ENCODE data around the gene IMMP2L.
"Not testable (repeated sequence)": the region's sequence is repeated elsewhere in the genome, so short reads cannot be mapped to it uniquely, and the experiment has no call there.

Gene IMMP2L

DNA sequence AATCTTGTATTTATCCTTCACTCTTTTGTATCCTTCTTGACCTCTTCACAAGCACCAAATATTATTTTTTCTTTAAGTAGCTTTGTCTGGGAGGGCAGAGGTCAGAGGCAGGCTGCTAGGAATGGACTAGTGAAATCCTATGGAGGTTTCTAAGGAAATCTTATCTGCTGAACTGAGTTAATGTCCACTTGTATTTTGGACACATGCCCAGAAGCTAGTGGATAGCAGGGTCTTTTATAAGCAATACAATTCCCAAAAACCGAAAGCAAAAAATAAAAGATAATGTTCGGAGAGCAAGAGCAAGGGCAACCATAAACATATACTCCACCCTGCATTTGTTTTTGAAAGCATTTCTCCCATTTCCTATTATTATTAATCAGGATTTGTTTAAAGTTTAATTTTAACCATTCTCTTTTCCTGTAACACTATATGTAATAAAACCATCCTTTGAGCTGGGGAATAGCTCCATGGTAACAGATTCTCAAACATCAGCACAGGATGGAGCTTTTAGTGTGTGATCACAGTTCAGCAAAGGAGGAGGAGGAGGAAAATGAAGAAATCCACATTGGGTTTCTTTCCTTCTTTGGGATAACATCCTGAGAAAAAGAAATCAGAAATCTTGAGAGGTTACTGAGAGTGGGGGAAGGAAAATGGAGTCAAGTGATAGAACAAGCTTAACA lies 799.6 kb downstream of the IMMP2L start:
- peak; percentile 16 for DNase-seq

DNA sequence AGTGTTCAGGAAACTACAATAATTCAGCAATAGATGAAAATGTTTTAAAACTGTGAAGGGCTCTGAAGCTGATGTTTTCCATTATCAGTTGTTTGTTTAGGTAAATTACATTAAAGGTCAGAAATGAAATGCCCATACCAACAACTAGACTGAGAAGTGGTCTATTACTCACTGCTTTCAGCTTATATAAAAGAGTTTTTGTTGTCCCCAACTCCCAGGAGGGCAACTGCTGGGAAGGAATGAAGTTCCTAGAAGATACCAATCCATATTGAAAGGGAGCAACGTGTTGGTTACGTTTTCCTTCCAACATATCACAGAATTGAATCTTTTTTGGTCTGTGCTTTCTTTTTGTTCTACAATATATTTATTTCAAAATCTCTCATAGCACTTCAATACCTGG lies 802.0 kb downstream of the IMMP2L start:
- no peak for DNase-seq

DNA sequence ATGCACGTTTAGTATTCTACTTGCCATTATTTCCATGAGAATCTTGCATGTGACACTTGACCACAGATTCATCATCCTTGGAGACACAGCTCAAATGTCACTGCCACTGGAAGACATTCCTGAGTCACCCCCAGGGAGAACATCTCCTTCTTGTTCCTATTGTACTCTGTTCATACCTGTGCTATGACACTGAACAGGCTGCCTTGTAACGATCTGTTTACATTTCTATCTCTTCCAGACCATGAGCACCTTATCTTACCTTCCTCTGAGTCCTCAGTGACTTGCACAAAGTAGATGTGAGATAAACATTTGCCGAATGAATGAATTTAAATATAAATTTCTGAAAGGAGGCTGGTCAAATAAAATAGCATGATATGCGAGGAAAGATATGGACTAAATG lies 803.2 kb downstream of the IMMP2L start:
- DNase-seq, result no peak

DNA sequence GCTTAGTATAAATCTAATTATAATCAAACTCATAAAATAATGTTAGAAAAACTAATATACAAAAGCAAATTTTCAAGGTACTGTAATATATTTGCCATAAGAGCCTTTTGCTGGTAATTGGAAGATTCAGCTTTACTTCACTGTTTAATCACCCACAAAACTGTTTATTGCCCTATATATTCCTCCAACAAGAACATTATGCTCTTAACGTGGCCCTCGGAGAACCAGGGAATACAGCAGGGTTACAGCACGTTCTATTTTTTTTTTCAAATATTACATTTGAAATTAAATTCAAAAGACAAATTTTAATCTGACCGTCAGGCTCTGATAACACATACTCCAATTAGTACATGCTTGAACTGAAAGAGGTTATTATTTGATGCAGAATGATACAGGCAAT lies 807.6 kb downstream of the IMMP2L start:
- DNase-seq, result no peak

DNA sequence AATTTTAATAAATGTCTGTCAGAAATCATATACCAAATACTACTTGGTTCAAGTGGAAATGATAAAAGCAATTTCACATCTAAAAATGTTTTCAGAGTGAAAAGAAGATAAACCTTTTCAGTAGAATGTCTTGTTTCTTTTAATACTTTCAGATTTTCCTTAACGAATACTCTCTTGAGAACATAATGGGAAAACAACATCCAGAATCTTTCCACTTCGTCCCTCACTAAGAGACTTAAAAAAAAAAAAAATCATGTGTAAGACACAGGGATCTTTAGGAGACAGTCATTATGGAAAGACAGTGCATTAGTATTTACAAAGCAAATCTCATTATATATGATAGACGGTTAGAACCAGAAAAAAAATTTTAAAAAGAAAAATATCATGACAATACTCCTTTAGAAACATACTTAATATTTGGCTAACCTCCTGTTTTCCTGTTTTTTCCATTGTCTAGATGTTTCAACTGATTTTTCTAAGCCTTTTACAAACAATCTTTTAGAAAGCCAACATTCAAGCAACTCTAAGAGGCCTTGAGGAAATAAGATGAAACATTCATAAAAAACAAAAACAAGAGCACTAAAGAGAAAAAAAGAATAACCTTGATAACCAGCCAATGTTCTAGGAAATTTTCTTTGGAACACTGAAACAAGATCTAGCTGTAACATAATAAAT lies 811.2 kb downstream of the IMMP2L start:
- DNase-seq, result no peak

DNA sequence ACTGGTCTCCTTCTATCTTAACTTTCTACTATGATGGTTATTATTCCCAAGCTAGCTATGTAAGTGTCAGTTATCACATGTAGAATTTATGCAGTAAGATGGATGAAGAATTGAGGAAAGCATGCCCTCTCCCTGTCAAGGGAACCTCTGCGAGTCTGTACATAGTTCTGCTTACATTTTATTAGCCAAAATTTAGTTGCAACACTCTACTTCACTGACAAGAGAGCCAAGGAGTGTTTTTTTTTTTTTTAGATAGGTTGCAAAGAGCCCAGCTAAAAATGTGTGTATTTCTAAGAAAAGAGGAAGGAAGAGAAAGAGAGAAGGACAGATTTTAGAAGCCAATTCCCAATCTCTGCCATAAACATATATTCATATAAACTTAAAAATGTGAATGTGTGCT lies 829.1 kb downstream of the IMMP2L start:
- DNase-seq, result no peak

DNA sequence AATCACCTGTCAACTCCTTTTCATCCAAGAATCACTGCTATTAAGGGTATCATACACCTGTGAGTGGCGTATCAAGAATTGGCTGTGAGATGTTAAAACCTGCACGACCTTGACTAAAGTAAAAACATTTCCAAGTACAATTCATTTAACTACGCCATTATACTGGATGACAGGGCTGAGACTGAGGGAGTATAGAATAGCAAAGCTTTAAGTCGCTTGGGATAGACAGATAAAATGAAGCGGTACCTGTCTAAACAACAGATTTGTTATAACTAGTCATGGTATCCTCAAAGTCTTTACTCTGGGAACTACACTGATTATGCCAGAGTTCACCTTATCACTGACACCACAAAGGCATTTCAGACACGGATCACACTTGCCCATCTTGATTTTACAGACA lies 837.5 kb downstream of the IMMP2L start:
- DNase-seq, result no peak

DNA sequence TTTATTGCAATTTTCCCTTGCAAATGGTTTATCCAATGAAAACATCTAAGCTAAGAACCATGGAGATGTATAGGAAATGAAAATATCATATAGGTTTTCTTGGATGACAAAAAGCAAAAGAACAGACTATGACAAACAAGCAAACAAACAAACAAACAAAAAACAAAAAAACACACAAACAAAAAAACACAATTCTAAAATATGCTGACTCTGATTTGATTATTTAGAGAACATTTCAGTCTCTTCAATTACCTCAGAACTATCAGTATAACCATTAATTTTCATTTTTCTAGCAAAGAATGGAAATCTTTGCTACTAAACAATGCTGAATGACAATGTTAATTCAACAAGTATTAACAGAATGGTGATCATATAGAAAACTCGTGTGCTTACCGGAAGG lies 840.9 kb downstream of the IMMP2L start:
- no peak for DNase-seq

DNA sequence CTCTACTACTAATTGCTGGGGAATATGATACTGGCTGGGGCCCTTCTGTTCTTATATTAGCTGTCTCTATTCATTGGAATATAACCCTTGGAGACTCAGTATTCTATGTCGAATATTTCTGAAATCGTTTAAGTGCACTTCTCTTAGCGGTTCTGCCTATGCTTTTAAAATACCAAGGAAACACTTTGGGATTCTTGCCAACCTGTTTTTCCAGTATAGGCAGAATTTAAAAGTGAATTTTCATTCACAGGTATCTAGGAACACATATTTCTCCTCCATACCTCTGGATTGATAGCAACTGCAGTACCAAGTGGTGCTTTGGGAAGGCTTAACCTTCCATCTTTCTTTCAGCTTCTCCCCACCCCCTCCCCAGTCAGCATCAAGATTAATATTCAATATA lies 841.7 kb downstream of the IMMP2L start:
- DNase-seq, result no peak

DNA sequence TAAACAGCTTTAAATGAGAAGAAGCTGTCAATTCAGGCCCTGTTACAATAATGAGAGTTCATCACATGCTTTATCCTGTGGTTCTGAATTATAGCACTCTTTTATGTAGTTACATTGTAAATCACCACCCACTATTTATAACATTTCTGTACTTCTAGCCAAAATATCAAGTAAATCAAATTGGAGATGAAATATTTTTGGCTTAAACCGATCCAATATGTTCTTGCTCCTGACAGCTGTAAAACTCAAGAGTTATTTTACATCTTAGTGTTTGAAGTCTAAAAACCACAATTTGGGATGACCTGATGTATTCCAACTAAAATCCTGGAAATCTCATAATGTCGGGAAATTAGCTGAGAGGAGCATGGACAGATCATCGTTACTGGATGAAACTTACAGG lies 842.6 kb downstream of the IMMP2L start:
- no peak for DNase-seq

DNA sequence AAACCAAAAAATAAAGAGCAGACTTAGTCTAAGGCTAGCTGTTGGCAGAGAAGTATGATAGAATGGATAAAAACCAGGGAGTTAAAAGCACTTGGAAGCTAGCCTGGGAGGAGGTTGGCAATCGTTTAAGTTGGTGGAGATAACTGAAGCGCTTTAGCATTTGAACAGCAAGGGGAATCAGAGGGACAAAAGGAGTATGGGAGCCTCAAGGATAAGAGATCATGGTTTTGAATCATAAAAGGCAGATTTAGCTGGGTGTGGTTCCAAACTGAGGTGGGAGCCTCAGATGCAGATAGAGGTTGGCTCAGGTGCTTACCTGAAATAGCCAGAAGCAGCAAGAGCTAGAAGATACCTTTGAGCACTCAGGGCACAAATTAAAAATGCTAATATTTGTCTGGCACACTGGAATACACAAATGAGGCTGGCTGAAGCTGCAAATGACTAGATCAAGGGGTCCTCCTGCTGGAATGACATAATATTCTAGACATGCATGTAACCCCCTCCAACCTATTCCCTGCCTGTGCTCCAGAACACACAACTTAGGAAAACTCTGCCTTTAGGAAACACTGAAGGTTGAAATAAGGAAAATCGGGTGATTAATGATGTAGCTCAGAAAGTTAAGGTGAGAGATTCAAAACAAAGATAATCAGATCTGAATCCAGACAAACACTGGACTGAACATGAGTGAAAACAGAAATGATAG lies 843.6 kb downstream of the IMMP2L start:
- DNase-seq, result no peak

DNA sequence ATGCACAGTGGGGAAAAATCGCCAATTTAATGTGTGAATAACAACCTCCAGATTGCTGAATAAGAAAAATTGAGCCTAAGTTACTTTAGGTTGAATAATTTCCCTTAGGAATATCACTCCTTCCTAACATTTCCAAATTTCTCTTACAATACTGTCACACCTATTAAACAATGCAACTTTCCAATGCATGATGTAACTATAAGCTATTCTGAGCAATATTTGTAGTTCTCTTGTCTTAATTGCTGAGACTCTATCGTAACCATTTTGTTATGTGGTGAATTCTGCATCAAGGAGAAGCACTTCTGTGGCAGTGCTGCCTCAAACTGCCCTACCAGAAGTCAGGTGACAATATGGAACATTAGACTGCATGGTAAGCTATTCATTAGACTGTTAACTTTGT lies 858.1 kb downstream of the IMMP2L start:
- no peak for DNase-seq

DNA sequence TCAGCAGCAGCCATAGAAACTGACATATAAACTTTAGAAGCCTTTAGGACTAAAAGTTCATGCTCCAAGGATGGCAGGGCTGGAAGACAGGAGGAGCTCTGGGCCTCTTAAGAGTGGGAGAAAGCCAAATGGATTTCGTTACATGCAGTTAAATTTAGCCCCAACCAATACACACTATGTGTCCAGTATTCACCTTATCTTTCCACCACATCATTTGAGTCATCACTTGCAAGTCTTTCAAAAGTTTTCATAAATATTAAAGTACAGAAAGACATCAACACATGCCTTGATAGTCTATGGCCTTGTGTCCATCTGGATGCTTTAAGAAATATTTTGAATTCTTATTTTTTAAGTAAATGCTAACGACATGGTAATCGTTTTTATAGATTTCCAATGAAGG lies 863.7 kb downstream of the IMMP2L start:
- DNase-seq, result no peak

DNA sequence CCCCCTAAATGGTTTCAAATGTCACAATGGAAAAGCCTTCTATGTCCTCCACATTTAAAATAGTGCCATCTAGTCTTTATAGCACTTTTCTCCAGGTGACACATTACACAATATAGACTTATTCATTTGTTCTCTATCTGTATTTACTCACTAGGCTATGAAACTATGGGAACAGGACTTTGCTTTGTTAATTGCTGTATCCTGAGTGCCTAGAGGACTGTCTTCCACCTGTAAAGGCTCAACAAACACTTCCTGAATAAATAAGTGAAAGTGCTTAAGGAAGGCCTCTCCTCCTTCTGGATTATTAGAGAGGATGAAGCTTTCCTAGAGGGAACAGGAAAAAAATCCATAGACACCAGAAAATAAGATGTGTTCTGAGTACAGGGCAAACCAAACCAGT lies 868.9 kb downstream of the IMMP2L start:
- no peak for DNase-seq

DNA sequence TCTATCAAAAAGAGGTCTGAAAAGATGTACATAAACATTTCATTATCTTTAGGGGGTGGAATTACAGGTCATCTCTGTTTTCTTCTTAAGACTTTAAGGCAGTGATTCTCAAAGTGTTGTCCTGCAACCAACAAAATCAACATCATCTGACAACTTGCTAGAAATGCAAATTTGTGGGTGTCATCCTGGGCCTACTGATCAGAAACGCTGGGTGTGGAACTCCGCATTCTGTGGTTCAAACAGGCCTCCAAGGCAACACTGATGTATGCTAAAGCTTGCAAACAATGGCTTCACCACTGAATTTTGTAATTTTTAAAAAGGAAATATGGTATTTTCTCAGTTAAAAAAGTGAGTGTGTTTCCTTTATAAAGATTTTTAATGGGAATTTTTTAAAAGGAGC lies 873.4 kb downstream of the IMMP2L start:
- DNase-seq, result no peak

DNA sequence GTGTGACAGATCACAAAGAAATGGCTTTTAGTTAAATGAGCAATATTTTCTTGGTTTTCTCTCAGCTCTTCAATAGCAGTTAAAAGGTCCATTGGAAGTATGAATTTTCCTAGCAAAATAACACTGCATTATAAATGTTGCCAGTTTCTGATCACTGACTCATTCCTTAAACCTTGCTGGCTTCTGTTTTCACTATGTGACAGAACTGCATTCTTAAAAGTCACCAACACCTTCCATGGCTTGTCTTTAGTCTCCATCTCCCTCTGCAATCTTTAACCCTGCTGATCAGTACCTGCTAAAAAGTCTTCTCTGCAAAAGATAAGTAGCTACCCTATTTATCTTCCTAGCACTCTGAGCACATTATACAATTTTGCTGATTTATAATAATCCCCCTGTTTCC lies 876.4 kb downstream of the IMMP2L start:
- DNase-seq, result no peak

DNA sequence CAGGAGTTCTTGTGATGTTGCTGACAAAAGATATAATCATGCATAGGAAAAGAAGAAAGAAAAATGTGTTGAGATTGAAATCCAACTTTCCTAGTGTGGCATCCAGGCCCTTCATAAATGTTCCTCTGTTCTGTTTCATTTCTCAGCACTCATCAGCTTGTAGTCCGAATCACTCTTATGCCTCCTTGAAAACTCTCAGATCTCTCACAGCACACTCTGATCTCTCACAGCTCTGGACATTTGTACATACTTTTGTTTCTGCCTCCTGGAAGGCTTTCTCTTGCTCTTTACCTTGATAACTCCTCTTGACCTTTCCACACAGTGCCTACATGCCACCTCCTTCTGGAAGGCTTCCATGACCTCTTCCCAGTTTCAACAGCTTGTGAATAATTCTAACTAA lies 880.4 kb downstream of the IMMP2L start:
- DNase-seq, result no peak

DNA sequence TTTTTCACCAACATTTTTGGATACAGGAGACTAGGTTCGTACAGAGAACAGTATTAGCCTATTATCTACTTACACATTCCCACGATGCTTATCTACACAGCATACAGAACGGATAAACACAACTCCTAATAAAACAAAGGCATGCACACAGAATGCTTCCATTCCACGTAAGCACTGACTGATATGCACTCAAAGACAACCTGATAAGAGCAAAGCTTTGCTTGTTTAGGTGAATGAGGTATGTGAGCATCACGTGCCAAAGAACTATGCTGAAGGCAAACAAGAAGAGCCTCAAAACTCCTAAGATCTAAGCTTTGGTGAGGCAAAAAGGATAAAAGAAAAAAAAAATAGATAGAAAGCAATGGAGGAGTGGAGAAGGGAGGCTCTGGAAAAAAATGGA lies 884.9 kb downstream of the IMMP2L start:
- DNase-seq, result no peak

DNA sequence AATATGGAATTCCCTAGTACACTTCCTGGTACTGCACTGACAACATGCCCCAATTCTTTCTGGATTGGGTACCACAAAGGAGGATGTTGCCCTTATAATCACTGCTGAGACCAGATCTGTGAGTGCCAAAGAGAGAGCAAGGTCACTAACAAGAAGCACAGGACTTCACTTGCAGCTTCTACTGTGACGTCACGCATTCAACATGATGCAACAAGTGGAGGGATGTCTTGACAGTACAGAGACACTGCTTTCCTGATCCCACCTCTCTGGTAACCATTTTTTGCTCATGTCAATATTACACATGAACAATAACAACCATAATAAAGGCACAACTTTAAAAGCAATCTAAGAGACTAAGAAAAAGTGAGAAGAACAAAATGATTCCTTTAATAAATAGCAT lies 885.5 kb downstream of the IMMP2L start:
- DNase-seq, result no peak

DNA sequence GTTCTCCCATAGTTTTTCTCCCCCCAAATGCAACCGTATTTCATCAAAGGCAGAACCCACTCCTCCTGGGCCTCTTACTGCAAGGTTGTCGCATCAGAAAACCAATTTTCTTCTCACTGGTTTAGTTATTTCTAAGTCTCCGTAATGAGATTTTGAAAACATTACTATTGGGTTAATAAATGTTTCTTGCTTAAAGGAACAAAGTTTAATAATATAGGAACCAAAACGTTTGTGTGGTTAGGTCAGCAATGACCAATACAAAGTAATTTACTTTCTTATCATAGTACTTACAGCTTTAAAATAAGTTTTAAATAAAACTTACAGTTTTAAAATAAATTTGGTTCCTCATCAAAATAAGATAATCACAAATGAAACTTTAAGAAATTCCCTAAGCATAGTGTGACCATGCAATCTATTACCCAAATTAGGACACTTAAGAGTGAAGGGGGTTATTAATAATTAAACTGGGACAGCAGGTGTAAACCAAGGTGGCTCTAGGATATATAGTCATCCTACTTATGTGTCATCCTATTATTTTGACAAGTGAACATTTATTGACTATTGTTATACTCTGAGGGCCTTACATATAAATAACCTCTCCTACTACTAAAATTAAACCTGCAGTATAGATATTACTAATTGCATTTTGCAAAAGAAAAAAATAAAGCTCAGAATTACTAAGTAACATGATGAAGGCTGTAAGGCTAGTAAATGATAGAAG lies 886.7 kb downstream of the IMMP2L start:
- DNase-seq, result no peak

DNA sequence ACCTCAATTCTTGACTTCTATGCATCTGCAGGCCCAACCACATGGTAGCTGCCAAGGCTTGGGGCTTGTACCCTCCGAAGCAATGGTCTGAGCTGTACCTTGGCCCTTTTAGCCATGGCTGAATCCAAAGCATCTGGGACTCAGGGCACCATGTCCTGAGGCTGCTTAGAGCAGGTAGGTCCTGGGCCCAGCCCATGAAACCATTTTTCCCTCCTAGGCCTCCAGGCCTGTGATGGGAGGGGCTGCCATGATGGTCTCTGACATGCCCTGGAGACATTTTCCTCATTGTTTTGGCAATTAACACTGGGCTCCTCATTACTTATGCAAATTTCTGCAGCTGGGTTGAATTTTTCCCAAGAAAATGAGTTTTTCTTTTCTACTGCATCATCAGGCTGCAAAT lies 889.1 kb downstream of the IMMP2L start:
- DNase-seq, result no peak

DNA sequence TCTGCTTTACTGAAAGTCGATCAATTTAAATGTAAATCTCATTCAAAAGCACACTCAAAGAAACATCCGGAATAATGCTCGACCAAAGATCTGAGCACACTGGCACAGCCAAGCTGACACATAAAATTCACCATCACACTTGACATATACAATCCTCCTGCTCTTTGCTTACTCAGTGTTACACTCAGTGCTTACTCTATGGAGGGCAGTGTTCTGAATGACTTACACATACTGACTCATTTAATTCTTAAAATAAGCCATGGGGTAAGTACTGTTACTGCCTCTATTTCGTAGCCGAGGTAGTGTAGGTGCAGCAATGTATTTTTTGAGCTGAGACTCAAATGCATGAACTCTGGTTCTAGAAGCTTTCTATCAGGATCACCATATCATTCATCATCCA lies 892.9 kb downstream of the IMMP2L start:
- DNase-seq, result no peak

DNA sequence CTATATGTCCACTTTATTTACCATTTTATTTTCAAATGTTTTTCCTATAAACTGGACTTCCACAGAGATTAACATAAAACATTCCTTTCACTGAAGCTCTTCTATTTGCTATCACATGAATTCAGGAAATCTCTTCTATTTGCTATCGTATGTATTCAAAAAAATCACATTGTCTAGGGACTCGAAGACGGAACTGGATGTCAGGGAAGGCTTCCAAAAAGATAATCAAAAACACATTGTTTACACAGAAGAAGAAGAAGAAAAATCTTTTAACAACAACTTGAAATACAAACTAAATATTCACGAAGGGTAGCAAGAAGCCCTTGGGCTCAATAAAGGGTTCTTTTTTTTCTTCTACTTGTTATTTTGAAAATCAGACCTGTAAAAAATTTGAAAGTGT lies 897.5 kb downstream of the IMMP2L start:
- no peak for DNase-seq

DNA sequence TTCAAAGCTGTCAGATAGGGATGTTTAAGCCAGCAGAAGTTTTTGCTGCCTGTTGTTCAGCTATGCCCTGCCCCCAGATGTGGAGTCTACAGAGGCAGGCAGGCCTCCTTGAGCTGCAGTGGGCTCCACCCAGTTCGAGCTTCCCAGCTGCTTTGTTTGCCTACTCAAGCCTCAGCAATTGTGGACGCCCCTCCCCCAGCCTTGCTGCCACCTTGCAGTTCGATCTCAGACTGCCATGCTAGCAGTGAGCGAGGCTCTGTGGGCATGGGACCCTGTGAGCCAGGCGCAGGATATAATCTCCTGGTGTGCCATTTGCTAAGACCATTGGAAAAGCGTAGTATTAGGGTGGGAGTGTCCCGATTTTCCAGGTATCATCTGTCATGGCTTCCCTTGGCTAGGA lies 901.7 kb downstream of the IMMP2L start:
- not testable (repeated sequence) for DNase-seq

All from NCI-H2029 (cell line).